HL-60 (cell line): ENCODE data around the gene RAB1B.
"Not testable (repeated sequence)": the region's sequence is repeated elsewhere in the genome, so short reads cannot be mapped to it uniquely, and the experiment has no call there.

ENCODE experiments used
- GABPA ChIP-seq: IDR thresholded peaks from 2 replicates; pipeline ENCODE4 v1.6.1; 2012; ENCODE audit warnings: low read depth
- POLR2AphosphoS5 ChIP-seq: IDR thresholded peaks from 2 replicates; pipeline ENCODE4 v1.6.1; 2012; ENCODE audit warnings: low read depth
- TF ChIP-seq, protein P1 (sequence below): IDR thresholded peaks from one replicate; pipeline ENCODE4 v1.5.1; 2011; ENCODE audit warnings: low read length, control low read depth, inconsistent platforms; ENCODE audit not compliant: insufficient read depth
- TF ChIP-seq, protein P2 (sequence below): IDR thresholded peaks from 2 replicates; pipeline ENCODE4 v1.6.1; 2012; ENCODE audit warnings: low read depth; ENCODE audit not compliant: insufficient replicate concordance

DNA sequence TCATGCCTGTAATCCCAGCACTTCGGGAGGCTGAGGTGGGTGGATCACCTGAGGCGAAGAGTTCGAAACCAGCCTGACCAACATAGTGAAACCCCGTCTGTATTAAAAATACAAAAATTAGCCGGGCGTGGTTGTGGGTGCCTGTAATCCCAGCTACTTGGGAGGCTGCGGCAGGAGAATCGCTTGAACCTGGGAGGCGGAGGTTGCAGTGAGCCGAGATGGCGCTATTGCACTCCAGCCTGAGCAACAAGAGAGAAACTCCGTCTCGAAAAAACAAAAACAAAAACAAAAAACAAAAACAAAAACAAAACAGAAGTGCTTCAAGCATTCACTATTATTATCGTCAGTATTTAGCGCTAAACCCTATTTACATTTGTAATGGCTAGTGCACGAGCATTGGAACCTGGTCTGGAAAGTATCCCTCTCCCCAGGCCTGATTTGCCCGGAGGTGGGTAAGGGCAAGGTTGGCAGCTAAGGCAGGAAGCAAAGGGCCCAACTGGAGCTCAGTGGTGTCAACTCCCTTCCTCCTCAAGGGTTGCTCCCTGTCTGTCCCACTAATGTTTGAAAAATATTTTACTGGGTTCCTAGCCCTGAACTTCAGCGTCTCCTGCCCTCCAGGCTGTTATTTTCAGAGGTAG, 42.5 kb downstream of the RAB1B start:
- TF ChIP-seq, protein P1, sequence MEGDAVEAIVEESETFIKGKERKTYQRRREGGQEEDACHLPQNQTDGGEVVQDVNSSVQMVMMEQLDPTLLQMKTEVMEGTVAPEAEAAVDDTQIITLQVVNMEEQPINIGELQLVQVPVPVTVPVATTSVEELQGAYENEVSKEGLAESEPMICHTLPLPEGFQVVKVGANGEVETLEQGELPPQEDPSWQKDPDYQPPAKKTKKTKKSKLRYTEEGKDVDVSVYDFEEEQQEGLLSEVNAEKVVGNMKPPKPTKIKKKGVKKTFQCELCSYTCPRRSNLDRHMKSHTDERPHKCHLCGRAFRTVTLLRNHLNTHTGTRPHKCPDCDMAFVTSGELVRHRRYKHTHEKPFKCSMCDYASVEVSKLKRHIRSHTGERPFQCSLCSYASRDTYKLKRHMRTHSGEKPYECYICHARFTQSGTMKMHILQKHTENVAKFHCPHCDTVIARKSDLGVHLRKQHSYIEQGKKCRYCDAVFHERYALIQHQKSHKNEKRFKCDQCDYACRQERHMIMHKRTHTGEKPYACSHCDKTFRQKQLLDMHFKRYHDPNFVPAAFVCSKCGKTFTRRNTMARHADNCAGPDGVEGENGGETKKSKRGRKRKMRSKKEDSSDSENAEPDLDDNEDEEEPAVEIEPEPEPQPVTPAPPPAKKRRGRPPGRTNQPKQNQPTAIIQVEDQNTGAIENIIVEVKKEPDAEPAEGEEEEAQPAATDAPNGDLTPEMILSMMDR: not testable (repeated sequence)
- TF ChIP-seq POLR2AphosphoS5, GABPA: not testable (repeated sequence)
- TF ChIP-seq, protein P2, sequence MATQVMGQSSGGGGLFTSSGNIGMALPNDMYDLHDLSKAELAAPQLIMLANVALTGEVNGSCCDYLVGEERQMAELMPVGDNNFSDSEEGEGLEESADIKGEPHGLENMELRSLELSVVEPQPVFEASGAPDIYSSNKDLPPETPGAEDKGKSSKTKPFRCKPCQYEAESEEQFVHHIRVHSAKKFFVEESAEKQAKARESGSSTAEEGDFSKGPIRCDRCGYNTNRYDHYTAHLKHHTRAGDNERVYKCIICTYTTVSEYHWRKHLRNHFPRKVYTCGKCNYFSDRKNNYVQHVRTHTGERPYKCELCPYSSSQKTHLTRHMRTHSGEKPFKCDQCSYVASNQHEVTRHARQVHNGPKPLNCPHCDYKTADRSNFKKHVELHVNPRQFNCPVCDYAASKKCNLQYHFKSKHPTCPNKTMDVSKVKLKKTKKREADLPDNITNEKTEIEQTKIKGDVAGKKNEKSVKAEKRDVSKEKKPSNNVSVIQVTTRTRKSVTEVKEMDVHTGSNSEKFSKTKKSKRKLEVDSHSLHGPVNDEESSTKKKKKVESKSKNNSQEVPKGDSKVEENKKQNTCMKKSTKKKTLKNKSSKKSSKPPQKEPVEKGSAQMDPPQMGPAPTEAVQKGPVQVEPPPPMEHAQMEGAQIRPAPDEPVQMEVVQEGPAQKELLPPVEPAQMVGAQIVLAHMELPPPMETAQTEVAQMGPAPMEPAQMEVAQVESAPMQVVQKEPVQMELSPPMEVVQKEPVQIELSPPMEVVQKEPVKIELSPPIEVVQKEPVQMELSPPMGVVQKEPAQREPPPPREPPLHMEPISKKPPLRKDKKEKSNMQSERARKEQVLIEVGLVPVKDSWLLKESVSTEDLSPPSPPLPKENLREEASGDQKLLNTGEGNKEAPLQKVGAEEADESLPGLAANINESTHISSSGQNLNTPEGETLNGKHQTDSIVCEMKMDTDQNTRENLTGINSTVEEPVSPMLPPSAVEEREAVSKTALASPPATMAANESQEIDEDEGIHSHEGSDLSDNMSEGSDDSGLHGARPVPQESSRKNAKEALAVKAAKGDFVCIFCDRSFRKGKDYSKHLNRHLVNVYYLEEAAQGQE: not testable (repeated sequence)
